Dermis blood vessel endothelial cell (primary cell): ENCODE results near the gene CACNA1S. TPM values are rescaled to one million over a fixed set of nuclear protein-coding genes. Genes with fewer than 3 reads are reported as not detected.

Source experiments
- DNase-seq: peaks from one replicate; pipeline ENCODE4 v3.0.0; 2010
- total RNA-seq: library from RNA; depleted of rRNA; stranded (reverse); fragments of >200 nt; gene quantifications from 2 replicates; pipeline ENCODE4 v1.2.3, GENCODE V29; 2014

Gene CACNA1S
- not detected in 2 replicates for total RNA-seq

GRCh38 chr1:201112173-201112731 lies at the start of gene CACNA1S:
Gene CACNA1S (minus strand): TSS chr1:201112426. CDS start chr1:201112339, 87 bp downstream.
- DNase-seq = no peak

- no peak for DNase-seq
These were observed 45.7 kb upstream of the CACNA1S start for GRCh38 chr1:201157949-201158348.

DNA sequence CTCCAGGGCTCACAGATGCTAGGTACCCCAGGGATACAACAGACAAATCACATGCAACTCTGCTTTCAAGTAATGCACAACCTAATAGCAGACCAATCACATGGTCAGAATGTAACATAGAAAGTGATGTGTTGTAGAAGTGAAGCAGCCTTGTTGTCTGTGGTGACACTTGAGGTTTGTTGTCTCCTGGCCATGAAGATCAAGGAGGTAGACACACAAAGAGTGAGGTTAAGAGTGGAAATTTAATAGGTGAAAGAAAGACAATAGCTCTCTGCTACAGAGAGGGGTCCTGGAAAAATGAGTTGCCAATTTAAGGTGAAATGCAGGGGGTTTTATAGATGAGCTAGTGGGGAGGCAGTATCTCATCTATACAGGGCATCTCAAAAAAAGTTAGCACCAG lies 44.6 kb upstream of the CACNA1S start:
- no peak for DNase-seq

GRCh38 chr1:201156346-201156745 lies 44.1 kb upstream of the CACNA1S start:
- DNase-seq = no peak

DNA sequence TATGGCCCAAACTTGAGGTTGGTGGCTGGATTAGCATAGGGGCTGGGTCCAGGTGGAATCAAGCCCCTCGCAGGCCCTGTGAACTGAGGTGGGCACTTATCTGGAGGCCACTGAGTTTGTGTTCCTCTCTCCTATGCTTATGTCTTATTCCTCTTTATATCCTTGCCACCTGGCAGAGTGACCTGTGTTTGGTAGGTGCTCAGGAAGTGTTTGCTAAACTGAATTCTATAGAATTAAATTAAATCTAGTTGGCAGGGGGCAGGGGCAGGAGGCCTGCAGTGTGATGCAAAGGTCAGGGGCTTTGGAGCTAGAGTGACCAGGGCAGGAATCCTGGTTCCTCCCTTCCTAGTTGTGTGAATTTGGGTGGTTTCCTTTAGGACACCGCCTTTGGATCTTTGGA lies 43.1 kb upstream of the CACNA1S start:
- DNase-seq = no peak

GRCh38 chr1:201154389-201155165 lies 42.4 kb upstream of the CACNA1S start, which contains the start of gene TMEM9:
Gene TMEM9 (minus strand): TSS chr1:201154474. CDS start chr1:201153923, 551 bp downstream.
- peak; percentile 96 for DNase-seq

GRCh38 chr1:201153474-201154388 lies 41.5 kb upstream of the CACNA1S start:
- no peak for DNase-seq

GRCh38 chr1:201149400-201149799 lies 37.2 kb upstream of the CACNA1S start:
- peak; percentile 55 for DNase-seq

- DNase-seq = no peak
These were observed 35.3 kb upstream of the CACNA1S start for GRCh38 chr1:201147396-201148015.

DNA sequence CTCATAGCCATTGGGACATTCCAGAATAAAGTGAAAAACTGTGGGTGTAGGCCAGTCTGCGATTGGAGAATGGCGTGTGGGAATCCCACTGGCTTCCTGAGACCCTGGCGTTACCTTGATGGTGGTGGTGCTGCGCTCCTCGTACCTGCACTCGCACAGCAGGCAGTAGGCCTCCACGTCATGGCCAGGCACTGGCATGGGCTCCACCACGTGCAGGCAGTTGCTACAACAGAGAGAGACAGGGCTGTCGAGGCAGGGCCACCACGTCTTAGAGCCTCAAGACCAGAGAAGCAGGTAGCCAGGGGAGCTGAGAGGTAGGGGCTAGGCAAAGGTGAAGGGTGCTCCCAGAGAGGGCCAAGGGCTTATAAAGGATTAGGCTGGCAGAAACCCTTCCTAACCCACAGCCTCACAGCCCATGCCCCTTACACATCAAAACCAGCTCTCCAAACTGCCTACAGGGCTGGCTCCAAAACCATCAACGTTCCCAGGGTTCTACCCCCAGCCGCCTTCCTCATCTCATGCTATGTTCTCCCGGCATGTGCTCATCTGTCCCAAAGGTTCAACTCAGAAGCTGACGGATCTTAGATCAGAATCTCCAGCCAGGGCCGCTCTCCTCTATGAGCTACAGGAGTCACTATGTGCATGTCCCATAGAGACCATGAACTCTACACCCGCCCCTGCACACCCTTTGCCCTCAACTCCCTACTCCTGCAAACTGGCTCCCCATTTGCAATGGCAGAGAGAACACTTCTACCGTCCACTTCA lies 34.6 kb upstream of the CACNA1S start:
- no peak for DNase-seq

- no peak for DNase-seq
These were observed 33.6 kb upstream of the CACNA1S start for GRCh38 chr1:201145816-201146215.

- no peak for DNase-seq
These were observed 32.9 kb upstream of the CACNA1S start for GRCh38 chr1:201145132-201145531.

DNA sequence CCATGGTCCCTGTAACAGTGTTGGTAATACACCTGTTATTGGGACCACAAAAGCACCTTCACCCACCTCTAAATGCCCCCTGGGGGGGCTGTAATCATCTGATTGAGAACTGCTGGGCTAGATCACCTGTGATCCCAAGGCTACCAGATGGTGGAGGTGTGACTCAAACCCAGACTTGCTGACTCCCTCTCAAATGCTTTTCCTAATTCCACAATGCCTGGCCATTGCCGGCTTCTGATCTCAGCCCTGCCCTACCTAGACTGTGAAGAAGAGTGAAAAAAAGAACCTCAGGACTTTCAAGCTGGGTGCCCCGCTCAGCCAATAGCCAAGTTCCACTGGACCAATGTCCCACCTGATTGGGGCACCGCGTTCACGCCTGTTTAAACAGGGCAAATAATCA lies 32.5 kb upstream of the CACNA1S start:
- DNase-seq = no peak

GRCh38 chr1:201143726-201144635 lies 31.8 kb upstream of the CACNA1S start:
- no peak for DNase-seq

DNA sequence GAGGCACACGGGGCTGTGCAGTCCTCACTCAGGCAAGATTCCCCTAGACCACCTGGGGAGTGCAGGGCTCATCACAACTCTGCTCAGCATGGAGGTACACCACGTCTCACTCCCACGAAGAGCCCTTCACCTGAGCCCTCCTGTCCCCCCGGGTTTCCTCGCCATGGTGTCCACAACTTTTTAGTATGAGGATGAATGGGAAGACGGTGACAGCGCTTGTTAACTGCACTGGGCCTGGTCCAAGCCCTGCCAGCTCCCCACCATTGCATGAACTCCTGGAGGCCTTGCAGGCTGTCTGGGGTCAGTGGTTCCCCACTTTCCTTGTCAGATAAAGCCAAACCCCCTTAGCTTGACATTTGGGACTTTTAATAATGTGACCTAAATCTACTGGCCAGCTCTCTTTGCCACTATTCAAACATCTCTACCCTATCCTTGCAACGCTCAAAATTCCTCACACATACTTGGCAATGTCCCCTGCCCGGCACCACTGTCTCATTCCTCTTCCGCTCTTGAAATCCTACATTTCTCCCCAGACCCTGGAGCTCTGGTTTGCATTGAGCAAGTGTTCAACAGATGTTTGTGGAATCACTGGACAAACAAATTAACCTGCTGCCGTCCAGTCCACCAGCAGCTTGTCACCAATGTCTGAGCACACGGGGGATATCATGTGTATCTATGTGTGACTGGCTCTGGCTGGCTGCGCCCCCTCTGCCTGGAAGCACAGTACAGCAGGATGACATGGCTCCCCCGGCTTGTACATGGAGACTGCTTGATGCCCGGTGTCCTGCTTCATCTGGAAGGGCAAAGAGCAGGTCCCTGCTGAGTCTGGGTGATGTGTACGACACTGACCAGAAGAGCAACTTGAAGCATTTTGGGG lies 30.9 kb upstream of the CACNA1S start:
- no peak for DNase-seq

DNA sequence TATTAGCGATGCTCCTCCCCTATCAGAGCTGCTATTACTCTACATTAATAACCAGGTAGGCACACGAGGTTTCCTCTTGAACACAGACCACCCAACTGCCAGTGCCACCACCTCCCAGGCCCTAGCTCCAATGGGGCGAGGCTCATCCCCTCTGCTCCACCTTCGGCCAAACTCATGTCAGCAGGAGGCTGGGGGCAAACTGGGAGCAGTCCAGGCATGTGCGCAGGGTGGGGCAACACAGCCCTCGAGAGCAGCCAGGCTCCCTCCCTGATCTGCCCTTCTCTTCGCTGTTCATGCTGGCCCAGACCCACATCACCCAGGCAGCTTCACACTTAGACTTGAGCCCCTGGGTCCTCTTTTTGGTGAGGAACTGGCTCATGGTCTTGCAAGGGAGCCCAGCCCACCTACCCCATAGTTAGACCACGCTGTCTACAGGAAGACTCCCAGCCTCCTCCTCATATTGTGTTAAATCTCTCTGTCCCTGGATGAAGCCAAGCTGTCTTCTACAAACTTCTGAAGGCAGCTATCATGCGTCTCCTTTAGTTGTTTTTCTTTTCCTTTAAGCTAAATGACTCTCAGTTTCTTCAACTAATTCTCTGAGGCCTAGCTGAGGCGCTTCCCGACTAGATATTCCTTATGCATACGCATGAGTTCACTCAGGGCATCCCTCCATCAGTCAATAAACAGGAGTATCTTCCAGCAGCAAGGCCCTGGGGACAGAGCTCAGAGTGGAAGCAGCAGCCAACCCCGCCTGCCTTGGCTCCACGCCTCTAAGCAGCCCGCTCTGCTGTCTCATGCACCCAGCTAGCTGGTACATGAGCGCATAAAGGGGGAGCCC lies 30.0 kb upstream of the CACNA1S start:
- no peak for DNase-seq

DNA sequence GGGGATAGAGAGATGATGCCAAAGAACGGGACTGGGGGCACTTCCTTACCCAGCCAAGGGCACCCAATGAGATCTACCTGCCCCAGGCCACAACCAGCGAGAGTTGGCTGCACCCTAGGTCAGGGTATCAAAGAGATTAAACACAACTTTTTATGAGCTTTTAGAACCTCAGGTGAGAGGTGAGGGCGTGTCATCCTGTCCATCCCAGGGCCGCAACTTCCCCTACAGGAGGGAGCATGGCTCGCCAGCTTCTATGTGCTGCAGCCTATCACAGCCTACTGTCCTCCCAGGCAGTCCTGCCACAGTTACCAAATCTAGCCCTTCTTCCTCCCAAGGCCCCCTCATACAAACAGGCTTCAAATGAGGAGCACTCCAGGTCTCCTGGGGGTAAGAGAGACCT lies 29.2 kb upstream of the CACNA1S start:
- no peak for DNase-seq

GRCh38 chr1:201140941-201141260 lies 28.7 kb upstream of the CACNA1S start:
- no peak for DNase-seq
